ENCODE measurements around the gene IVD.
A peak's percentile ranks its signal among the peaks of the same experiment; 100 is the strongest.

The IVD gene

DNA sequence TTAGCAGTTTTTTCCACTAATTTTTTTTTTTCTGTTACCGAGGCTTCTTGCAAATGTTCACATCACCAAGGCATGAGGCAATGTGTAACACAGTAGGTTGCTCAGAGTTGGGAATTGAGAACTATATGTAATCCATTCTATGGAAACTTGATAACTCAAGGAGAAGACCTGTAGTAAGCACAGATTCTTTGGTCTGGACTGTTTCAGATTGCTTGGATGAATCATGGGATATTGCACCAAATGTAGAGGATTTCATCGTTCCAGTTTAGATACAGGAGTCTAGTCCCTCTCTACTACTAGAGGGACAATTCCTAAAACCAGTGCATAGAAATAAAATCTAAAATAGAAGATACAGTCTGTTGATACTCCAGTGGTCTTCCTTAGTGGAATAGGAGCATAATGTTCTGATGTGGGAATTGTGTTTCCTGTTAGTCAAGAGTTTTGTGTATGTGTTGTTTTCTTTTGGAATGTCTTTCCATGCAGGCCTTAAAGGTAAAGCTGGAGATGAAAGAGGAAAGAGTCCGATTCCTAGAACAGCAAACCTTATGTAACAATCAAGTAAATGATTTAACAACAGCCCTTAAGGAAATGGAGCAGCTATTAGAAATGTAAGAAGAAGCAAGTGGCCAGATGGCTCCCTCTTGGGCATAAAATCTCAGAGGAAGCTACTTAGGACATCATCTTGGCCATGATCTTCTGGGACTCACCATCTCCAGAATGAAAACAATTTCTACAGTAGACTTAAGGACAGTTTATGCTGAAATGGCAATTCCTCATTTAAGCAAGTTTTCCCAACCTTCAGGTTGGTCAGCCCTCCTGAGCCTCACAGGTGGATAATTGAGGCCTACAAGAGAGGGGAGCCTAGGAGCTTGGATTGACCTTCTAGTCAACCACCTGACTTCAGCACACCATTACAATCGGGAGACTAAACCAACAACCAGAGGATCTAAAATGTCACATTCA lies 12.3 kb upstream of the IVD start:
- Histone ChIP-seq H3K27ac (ENCODE audit: insufficient read depth, low read depth, low read length, poor library complexity, severe bottlenecking) (no peak overlapping the region), H3K36me3 (ENCODE audit: control insufficient read depth, insufficient read depth, low read length) (peaks cover 59% of the 10 kb centered on the region), H3K4me3 (ENCODE audit: insufficient read depth, low read depth, low read length) (no peak overlapping the region), H3K27me3 (ENCODE audit: control insufficient read depth, insufficient read depth, low read length, poor library complexity, severe bottlenecking) (no peaks in the 10 kb centered on the region), H3K9me3 (ENCODE audit: control insufficient read depth, low read length) (no peaks in the 10 kb centered on the region), H3K4me1 (ENCODE audit: control insufficient read depth, insufficient read depth, low read length) (no peaks in the 10 kb centered on the region)
- WGBS, 2 experiments: 91 to 94% methylated on average over 3 to 4 of the region's 4 CpGs

DNA sequence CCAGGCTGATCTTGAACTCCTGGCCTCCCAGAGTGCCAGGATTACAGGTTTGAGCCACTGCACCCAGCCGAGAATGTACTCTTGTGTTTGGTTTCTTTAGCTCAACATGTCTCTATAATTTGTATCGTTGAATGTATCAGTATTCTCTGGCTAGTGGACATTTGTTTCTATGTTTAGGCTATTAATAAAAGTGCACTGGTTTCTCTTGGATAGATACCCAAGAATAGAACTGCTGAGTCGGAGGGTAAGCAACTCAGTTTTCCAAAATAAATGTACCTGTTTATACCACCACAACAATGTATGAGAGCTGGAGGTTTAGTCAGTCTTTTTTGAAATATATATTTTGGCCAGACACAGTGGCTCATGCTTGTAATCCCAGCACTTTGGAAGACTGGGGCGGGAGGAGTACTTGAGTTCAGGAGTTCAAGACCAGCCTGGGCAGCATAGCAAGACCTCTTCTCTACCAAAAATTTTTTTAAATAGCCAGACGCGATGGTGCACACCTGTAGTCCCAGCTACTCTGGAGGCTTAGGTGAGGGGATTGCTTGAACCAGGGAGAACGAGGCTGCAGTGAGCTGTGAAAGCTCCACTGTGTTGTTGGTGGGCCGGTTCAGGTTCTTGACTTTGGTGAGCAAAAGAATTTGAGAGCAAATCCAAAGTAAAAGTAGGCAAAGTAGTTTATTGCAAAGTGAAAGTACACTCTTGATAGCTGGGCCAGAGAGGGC lies 7.7 kb upstream of the IVD start:
- 93 to 96% methylated on average over 8 of the region's 8 CpGs for WGBS, 2 experiments
- H3K4me1 ChIP-seq (ENCODE audit: control insufficient read depth, insufficient read depth, low read length): no peaks in the 10 kb centered on the region
- peaks cover 18% of the 10 kb centered on the region for H3K36me3 ChIP-seq (ENCODE audit: control insufficient read depth, insufficient read depth, low read length)
- no peak overlapping the region for H3K27ac ChIP-seq (ENCODE audit: insufficient read depth, low read depth, low read length, poor library complexity, severe bottlenecking)
- no peaks in the 10 kb centered on the region for H3K9me3 ChIP-seq (ENCODE audit: control insufficient read depth, low read length)
- H3K27me3 ChIP-seq (ENCODE audit: control insufficient read depth, insufficient read depth, low read length, poor library complexity, severe bottlenecking): no peaks in the 10 kb centered on the region
- H3K4me3 ChIP-seq (ENCODE audit: insufficient read depth, low read depth, low read length): no peak overlapping the region

DNA sequence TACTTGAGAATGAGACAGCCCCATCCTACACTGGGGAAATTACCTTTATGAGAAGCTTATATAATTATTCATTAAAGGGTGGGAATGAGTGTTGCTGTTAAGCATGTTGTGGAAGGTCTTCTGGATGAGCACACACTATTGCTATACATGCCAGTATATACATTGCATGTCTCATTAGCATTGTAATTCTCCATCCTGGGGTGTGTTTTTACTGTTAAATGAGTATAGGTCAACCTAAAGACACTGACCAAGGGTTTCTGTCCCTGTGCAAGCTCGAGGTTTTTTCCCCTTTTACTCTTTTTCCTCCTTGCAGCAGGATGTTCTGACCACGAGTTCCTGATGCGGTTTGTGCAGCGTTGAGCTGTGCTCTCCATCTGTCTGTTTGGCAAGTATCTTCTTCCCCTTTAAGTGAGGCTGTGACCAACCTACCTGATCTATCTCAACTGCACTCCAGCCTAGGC lies 7.2 kb upstream of the IVD start:
- no peaks in the 10 kb centered on the region for H3K27me3 ChIP-seq (ENCODE audit: control insufficient read depth, insufficient read depth, low read length, poor library complexity, severe bottlenecking)

DNA sequence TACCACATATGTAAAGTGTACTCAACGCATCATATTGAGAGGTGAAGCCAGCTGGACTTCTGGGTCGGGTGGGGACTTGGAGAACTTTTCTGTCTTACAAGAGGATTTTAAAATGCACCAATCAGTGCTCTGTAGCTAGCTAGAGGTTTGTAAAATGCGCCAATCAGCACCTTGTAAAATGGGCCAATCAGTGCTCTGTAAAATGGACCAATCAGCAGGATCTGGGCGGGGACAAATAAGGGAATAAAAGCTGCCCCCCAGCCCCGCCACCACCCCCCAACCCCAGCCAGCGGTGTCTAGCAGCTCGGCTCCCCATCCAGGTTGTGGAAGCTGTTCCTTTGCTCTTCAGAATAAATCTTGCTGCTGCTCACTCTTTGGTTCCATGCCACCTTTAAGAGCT lies 6.2 kb upstream of the IVD start:
- peaks cover 7% of the 10 kb centered on the region for H3K36me3 ChIP-seq (ENCODE audit: control insufficient read depth, insufficient read depth, low read length)
- no peak overlapping the region for H3K4me3 ChIP-seq (ENCODE audit: insufficient read depth, low read depth, low read length)
- no peaks in the 10 kb centered on the region for H3K4me1 ChIP-seq (ENCODE audit: control insufficient read depth, insufficient read depth, low read length)
- no peaks in the 10 kb centered on the region for H3K9me3 ChIP-seq (ENCODE audit: control insufficient read depth, low read length)
- 94 to 95% methylated on average over 7 of the region's 7 CpGs for WGBS, 2 experiments
- no peaks in the 10 kb centered on the region for H3K27me3 ChIP-seq (ENCODE audit: control insufficient read depth, insufficient read depth, low read length, poor library complexity, severe bottlenecking)
- H3K27ac ChIP-seq (ENCODE audit: insufficient read depth, low read depth, low read length, poor library complexity, severe bottlenecking): no peak overlapping the region

More for the DNA sequence above, 7.2 kb upstream of the IVD start:
- no peak overlapping the region for H3K4me3 ChIP-seq (ENCODE audit: insufficient read depth, low read depth, low read length)
- peaks cover 12% of the 10 kb centered on the region for H3K36me3 ChIP-seq (ENCODE audit: control insufficient read depth, insufficient read depth, low read length)
- H3K27ac ChIP-seq (ENCODE audit: insufficient read depth, low read depth, low read length, poor library complexity, severe bottlenecking): no peak overlapping the region
- H3K4me1 ChIP-seq (ENCODE audit: control insufficient read depth, insufficient read depth, low read length): no peaks in the 10 kb centered on the region
- WGBS, 2 experiments: 86 to 88% methylated on average over 4 of the region's 4 CpGs
- no peaks in the 10 kb centered on the region for H3K9me3 ChIP-seq (ENCODE audit: control insufficient read depth, low read length)

DNA sequence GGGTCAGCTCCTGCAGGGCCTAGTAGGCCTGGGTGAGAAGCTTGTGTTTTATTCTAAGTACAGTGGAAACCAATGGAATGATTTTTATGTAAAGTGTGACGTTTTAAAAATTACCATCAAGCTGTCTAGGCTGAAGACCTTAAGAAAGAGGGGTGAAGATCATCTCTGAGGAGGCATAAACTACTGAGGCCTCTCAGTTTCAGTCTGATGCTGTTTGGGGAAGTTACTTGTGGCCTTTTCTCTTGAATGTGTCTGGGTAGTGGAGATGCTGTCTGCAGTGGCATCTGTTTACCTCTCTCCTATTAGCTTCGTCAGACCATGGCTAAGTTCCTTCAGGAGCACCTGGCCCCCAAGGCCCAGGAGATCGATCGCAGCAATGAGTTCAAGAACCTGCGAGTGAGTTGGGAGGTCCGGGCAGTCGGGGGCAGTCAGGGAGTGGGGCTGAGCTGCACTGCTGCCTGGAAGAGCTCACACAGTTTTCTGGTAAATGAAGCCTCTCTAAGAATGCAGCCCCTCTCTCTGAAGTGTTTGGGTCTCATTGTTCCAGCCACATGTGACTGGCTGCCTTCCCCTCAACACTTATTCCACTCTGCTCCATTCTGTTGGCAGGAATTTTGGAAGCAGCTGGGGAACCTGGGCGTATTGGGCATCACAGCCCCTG lies 1.9 kb downstream of the IVD start:
- H3K27me3 ChIP-seq (ENCODE audit: control insufficient read depth, insufficient read depth, low read length, poor library complexity, severe bottlenecking): no peaks in the 10 kb centered on the region
- H3K4me1 ChIP-seq (ENCODE audit: control insufficient read depth, insufficient read depth, low read length): peaks cover 10% of the 10 kb centered on the region
- WGBS, 2 experiments: 89 to 93% methylated on average over 8 of the region's 8 CpGs
- no peaks in the 10 kb centered on the region for H3K9me3 ChIP-seq (ENCODE audit: control insufficient read depth, low read length)
- peak overlapping the region; percentile 16 for H3K27ac ChIP-seq (ENCODE audit: insufficient read depth, low read depth, low read length, poor library complexity, severe bottlenecking)
- H3K4me3 ChIP-seq (ENCODE audit: insufficient read depth, low read depth, low read length): no peak overlapping the region
- H3K36me3 ChIP-seq (ENCODE audit: control insufficient read depth, insufficient read depth, low read length): peaks cover 23% of the 10 kb centered on the region

DNA sequence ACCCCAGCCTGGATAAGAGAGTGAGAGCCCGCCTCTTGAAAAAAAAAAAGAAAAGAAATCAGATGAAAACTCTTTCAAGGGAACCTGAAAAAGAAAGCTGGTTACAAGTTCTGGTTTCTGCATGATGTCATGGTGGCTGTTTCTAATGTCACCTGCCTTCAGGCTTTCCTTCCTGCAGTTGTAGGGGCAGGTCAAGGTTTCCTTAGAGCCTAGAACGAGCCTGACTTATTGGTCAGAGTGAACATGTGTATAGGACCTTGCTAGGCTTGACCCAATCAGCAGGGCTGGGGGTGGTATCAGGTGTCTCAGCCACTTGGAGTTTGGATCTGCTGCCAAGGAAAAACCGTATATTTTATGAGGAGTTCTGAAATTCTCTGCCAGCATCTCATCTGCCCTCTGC lies 3.8 kb downstream of the IVD start:
- Histone ChIP-seq H3K27me3 (ENCODE audit: control insufficient read depth, insufficient read depth, low read length, poor library complexity, severe bottlenecking) (no peaks in the 10 kb centered on the region), H3K9me3 (ENCODE audit: control insufficient read depth, low read length) (no peaks in the 10 kb centered on the region), H3K36me3 (ENCODE audit: control insufficient read depth, insufficient read depth, low read length) (peaks cover 36% of the 10 kb centered on the region), H3K4me1 (ENCODE audit: control insufficient read depth, insufficient read depth, low read length) (peaks cover 10% of the 10 kb centered on the region), H3K27ac (ENCODE audit: insufficient read depth, low read depth, low read length, poor library complexity, severe bottlenecking) (no peak overlapping the region), H3K4me3 (ENCODE audit: insufficient read depth, low read depth, low read length) (no peak overlapping the region)
- 89 to 95% methylated on average over 3 of the region's 3 CpGs for WGBS, 2 experiments

DNA sequence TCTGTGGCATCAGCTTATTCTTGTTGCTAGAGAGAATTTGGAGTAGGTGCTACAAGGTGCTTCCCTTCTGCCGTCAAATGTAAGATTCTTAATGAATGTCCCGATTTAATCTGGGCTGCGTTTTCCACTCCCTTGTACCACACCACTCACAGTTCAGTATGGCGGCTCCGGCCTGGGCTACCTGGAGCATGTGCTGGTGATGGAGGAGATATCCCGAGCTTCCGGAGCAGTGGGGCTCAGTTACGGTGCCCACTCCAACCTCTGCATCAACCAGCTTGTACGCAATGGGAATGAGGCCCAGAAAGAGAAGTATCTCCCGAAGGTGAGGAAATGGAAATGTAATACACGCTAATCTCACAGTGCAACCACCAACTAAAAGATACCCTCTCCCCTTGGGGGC lies 4.9 kb downstream of the IVD start:
- peaks cover 46% of the 10 kb centered on the region for H3K36me3 ChIP-seq (ENCODE audit: control insufficient read depth, insufficient read depth, low read length)

DNA sequence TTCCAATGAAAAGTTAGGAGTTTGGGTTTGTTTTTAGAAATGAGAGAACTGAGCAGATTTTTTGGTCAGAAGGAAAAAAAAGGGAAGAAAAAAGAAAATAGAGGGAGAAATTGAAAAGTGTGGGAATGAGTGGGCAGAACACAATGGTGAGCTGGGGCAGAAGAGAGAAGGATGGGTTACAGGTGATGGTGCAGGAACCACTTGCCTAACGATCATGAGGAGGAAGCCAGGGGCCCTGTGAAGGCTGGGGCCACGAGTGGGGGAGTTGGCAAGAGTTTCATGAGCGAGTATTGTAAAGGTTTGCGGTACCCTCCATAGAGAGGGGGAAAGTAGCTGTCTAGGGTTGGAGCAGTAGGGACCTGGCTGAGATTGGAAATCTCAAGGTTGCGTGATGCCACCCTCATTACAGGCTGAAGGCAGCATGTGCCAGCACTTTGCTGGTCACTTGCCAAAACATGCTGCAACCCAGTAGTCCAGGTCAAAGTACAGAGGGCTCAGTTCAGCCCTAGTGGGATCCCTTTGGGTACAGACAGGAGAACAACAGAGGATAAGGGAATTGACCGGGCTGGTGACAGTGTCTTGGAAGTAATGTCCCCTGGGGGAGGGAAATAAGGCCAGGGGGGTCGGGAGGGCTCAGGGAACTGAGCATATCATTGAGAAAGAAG lies 6.6 kb downstream of the IVD start:
- H3K27ac ChIP-seq (ENCODE audit: insufficient read depth, low read depth, low read length, poor library complexity, severe bottlenecking): no peak overlapping the region
- WGBS, 2 experiments: 94 to 95% methylated on average over 7 of the region's 7 CpGs
- H3K9me3 ChIP-seq (ENCODE audit: control insufficient read depth, low read length): no peaks in the 10 kb centered on the region
- no peak overlapping the region for H3K4me3 ChIP-seq (ENCODE audit: insufficient read depth, low read depth, low read length)
- H3K27me3 ChIP-seq (ENCODE audit: control insufficient read depth, insufficient read depth, low read length, poor library complexity, severe bottlenecking): no peaks in the 10 kb centered on the region
- H3K36me3 ChIP-seq (ENCODE audit: control insufficient read depth, insufficient read depth, low read length): peaks cover 50% of the 10 kb centered on the region
- peaks cover 4% of the 10 kb centered on the region for H3K4me1 ChIP-seq (ENCODE audit: control insufficient read depth, insufficient read depth, low read length)

More for the DNA sequence above, 4.9 kb downstream of the IVD start:
- Histone ChIP-seq H3K4me3 (ENCODE audit: insufficient read depth, low read depth, low read length) (no peak overlapping the region), H3K27ac (ENCODE audit: insufficient read depth, low read depth, low read length, poor library complexity, severe bottlenecking) (no peak overlapping the region), H3K27me3 (ENCODE audit: control insufficient read depth, insufficient read depth, low read length, poor library complexity, severe bottlenecking) (no peaks in the 10 kb centered on the region), H3K9me3 (ENCODE audit: control insufficient read depth, low read length) (no peaks in the 10 kb centered on the region), H3K4me1 (ENCODE audit: control insufficient read depth, insufficient read depth, low read length) (peaks cover 7% of the 10 kb centered on the region)
- 96 to 97% methylated on average over 9 to 11 of the region's 11 CpGs for WGBS, 2 experiments

DNA sequence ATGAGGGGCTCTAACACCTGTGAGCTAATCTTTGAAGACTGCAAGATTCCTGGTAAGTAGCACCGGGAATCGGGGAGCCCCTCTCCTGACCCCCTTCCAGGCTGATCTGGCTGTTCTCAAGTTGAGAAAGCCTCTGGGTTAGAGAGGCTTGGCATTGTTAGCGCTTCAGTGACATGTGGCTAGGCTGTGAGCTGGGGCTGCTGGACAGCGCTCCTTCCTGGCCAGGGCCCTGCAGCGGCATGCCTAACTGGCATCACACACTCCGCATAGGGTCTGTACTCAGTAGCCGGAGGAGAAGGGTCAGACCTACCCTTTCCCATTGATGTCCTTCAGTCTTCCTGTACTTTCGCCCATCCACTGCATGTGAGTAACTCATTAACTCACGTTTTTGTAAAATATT lies 7.4 kb downstream of the IVD start:
- 93 to 94% methylated on average over 8 to 9 of the region's 9 CpGs for WGBS, 2 experiments
- Histone ChIP-seq H3K27ac (ENCODE audit: insufficient read depth, low read depth, low read length, poor library complexity, severe bottlenecking) (no peak overlapping the region), H3K4me1 (ENCODE audit: control insufficient read depth, insufficient read depth, low read length) (no peaks in the 10 kb centered on the region), H3K9me3 (ENCODE audit: control insufficient read depth, low read length) (no peaks in the 10 kb centered on the region), H3K4me3 (ENCODE audit: insufficient read depth, low read depth, low read length) (no peak overlapping the region), H3K27me3 (ENCODE audit: control insufficient read depth, insufficient read depth, low read length, poor library complexity, severe bottlenecking) (no peaks in the 10 kb centered on the region), H3K36me3 (ENCODE audit: control insufficient read depth, insufficient read depth, low read length) (peaks cover 51% of the 10 kb centered on the region)

Measured in ectodermal cell (in vitro differentiated cells).